ENCODE results near the gene KLF6.

DNA sequence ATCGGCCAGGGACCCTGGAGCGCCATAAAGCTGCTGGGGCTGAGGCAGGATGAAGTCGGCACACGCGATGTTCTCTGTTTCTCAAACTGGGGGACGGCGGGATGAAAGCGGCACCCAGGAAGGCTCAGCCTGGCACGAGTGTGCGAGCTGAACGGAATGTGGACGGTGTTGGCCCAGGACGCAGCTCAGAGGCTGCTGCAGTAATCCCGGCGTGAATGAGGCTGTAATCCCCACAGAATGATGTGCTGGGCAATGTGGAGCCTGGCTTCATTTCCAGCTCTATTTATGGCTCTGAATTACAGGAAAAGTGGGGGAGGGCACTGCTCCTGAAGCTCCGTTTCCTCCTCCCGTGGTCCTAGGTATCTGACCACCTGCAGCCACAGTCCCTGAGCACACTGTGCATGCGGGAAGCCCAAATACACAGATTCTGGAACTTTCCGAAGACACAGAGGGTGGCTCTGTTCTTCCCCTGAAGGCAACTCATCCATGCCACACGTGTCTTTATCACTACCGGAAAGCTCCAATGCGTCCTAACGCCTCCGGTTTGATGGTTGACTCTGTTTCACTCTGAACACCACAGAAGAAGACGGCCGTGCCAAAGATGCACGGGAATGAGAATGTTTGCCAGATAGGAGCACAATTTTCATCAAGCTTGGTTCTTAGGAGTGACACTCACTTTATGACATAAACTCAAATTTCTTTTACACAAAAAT lies 37.6 kb downstream of the KLF6 start:
- TF ChIP-seq, protein P1, sequence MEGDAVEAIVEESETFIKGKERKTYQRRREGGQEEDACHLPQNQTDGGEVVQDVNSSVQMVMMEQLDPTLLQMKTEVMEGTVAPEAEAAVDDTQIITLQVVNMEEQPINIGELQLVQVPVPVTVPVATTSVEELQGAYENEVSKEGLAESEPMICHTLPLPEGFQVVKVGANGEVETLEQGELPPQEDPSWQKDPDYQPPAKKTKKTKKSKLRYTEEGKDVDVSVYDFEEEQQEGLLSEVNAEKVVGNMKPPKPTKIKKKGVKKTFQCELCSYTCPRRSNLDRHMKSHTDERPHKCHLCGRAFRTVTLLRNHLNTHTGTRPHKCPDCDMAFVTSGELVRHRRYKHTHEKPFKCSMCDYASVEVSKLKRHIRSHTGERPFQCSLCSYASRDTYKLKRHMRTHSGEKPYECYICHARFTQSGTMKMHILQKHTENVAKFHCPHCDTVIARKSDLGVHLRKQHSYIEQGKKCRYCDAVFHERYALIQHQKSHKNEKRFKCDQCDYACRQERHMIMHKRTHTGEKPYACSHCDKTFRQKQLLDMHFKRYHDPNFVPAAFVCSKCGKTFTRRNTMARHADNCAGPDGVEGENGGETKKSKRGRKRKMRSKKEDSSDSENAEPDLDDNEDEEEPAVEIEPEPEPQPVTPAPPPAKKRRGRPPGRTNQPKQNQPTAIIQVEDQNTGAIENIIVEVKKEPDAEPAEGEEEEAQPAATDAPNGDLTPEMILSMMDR (IDR thresholded peaks at IDR 0.05; ENCODE audit: insufficient read depth, low read length, poor library complexity, severe bottlenecking) = no peak
- TF ChIP-seq EZH2phosphoT487 (conservative IDR thresholded peaks at IDR 0.05; ENCODE audit: low read length) = no peak
